ENCODE measurements around the gene CELF3. TPM values are rescaled to one million over a fixed set of nuclear protein-coding genes. Genes with fewer than 3 reads are reported as not detected.
A peak's percentile ranks its signal among the peaks of the same experiment; 100 is the strongest.

CELF3 gene
- total and polyA plus RNA-seq, 3 experiments from 2014 or later, result not detected

DNA sequence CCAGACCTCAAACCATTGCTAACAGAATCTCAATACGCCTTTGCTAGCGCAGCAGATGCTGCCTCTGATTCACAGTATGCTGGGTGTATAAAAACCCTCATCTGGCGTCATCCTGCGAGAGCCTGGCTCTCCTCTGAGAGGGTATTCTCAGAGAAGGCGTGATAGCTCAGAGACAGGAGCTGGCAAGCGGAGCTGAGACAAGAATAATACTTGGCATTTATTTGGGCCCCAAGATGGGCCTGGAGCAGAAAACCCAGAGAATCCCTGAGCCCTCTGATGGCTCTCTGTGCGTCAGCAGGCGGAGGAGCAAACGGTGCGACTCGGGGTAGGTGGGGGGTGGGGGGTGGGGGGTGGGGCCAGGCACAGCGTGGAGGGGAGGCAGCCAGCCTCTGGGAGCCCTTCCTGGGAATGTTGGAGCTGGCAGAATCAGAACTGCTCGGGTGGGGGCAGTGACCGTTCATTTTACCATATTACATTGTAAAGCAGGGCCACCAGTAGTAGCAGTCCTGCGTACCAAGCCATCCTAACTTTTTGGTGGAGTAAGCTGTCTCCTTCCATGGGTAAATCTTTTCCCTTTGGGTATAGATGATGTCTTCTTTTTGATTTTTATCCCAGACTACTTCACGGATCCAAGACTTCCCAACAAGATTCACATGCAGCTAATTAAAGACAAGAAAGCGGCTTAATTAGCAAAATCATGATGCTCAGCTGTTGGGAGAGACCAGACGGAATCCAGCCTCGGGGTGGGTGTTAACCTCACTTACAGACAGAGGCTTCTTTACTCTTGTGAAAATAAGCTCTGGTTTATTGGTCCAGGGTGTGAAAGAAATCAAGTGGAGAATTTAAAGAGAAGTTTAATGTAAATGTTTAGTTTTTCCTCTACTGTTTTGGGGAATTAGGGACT, 11.8 kb upstream of the CELF3 start:
- Histone ChIP-seq H3K27me3 (ENCODE audit: insufficient read depth, low read length, poor library complexity, severe bottlenecking) (peaks cover 16% of the 10 kb centered on the region), H3K4me1 (ENCODE audit: insufficient read depth, low read length) (no peaks in the 10 kb centered on the region), H3K36me3 (ENCODE audit: insufficient read depth, low read length) (no peaks in the 10 kb centered on the region), H3K4me3 (ENCODE audit: low read length) (no peak overlapping the region), H3K9me3 (ENCODE audit: low read length) (no peaks in the 10 kb centered on the region), H3K27ac (ENCODE audit: low read depth, low read length) (no peak overlapping the region)
- CTCF ChIA-PET, result no interaction called here
- H3K4me1 Mint-ChIP-seq, result no peaks in the 10 kb centered on the region
- peaks cover 52 to 84% of the 10 kb centered on the region in 2 donors for H3K27me3 Mint-ChIP-seq
- H3K9me3 Mint-ChIP-seq, result peaks cover 0 to 3% (median 0%) of the 10 kb centered on the region in 5 donors
- H3K36me3 Mint-ChIP-seq, result no peaks in the 10 kb centered on the region
- H3K4me3 Mint-ChIP-seq, result no peak overlapping the region
- peak overlapping the region in 1 of 8 donors; percentile 66 for H3K27ac Mint-ChIP-seq
- POLR2A ChIA-PET, result no interaction called here
- no peak for DNase-seq

DNA sequence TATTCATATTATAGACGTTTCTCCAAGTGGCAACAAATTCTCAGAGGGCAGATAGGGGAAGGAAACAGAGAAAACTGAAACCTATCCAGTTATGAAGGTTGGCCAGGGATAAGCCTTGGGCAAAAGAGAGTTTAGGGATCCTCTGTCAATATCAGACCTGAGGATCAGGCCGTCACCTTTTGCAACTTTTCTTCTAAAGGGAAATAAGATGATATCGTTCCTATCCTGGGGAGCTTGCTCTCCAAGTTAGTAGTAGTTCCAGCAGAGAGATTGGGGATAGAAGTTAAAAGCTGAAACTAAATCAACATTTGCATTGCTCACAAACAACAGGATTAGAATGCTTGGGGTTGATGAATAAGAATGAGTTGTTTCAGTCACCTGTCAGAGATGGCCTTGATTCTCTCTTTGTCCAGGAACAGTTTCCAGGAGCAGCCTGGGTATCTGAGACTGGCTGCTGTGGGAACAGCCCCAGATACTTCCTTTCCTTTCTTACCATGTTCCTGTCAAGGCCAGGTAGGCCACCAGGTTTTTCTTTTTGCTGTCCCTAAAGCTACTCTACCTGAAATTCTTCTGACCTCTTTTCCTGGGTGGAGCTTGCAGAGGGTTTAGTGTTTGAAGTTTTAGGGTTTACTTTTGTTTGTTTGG, 7.2 kb upstream of the CELF3 start:
- DNase-seq, result no peak
- Histone ChIP-seq H3K27ac (ENCODE audit: low read depth, low read length) (no peak overlapping the region), H3K27me3 (ENCODE audit: insufficient read depth, low read length, poor library complexity, severe bottlenecking) (peaks cover 26% of the 10 kb centered on the region), H3K4me3 (ENCODE audit: low read length) (no peak overlapping the region), H3K9me3 (ENCODE audit: low read length) (no peaks in the 10 kb centered on the region), H3K4me1 (ENCODE audit: insufficient read depth, low read length) (peaks cover 19% of the 10 kb centered on the region), H3K36me3 (ENCODE audit: insufficient read depth, low read length) (no peaks in the 10 kb centered on the region)
- POLR2A ChIA-PET, result no interaction called here
- H3K36me3 Mint-ChIP-seq, result no peaks in the 10 kb centered on the region
- H3K4me1 Mint-ChIP-seq, result peaks cover 19 to 21% (median 20%) of the 10 kb centered on the region in 3 donors
- H3K27me3 Mint-ChIP-seq, result peaks cover 35 to 63% of the 10 kb centered on the region in 2 donors
- CTCF ChIA-PET, result no interaction called here
- H3K4me3 Mint-ChIP-seq, result no peak overlapping the region
- H3K27ac Mint-ChIP-seq, result no peak overlapping the region
- H3K9me3 Mint-ChIP-seq, result peaks cover 0 to 3% (median 0%) of the 10 kb centered on the region in 5 donors

GRCh38 chr1:151721788-151722510, 5.3 kb upstream of the CELF3 start:
- Mint-ChIP-seq H3K27ac (no peak overlapping the region), H3K27me3 (peaks cover 43 to 65% of the 10 kb centered on the region in 2 donors), H3K4me1 (peaks cover 21 to 32% (median 28%) of the 10 kb centered on the region in 3 donors), H3K9me3 (peaks cover 0 to 4% (median 0%) of the 10 kb centered on the region in 5 donors), H3K36me3 (no peaks in the 10 kb centered on the region), H3K4me3 (peak overlapping the region; percentile 64 to 90 (median 67))
- Histone ChIP-seq H3K27ac (ENCODE audit: low read depth, low read length) (no peak overlapping the region), H3K27me3 (ENCODE audit: insufficient read depth, low read length, poor library complexity, severe bottlenecking) (peaks cover 32% of the 10 kb centered on the region), H3K36me3 (ENCODE audit: insufficient read depth, low read length) (no peaks in the 10 kb centered on the region), H3K4me1 (ENCODE audit: insufficient read depth, low read length) (peaks cover 25% of the 10 kb centered on the region), H3K9me3 (ENCODE audit: low read length) (no peaks in the 10 kb centered on the region), H3K4me3 (ENCODE audit: low read length) (peak overlapping the region; percentile 56)
- no peak for DNase-seq
- ChIA-PET POLR2A (interaction anchor here (1.2 kb wide), 1 partner anchor 748 kb away, joined by 3 read pairs; no protein-coding TSS in a partner anchor), CTCF (interaction anchor here (1.3 to 1.9 kb wide), 2 partner anchors 41 to 128 kb away, joined by 4 to 5 read pairs; no protein-coding TSS in a partner anchor)

- Mint-ChIP-seq H3K4me1 (peaks cover 24 to 36% (median 33%) of the 10 kb centered on the region in 3 donors), H3K4me3 (peak within 1 kb of the TSS; percentile 65 to 90 (median 79)), H3K36me3 (no peaks in the 10 kb centered on the region), H3K27ac (peak within 1 kb of the TSS; percentile 1 to 93 (median 61)), H3K27me3 (peaks cover 44 to 62% of the 10 kb centered on the region in 2 donors), H3K9me3 (peaks cover 0 to 4% (median 0%) of the 10 kb centered on the region in 5 donors)
- Histone ChIP-seq H3K36me3 (ENCODE audit: insufficient read depth, low read length) (no peaks in the 10 kb centered on the region), H3K9me3 (ENCODE audit: low read length) (no peaks in the 10 kb centered on the region), H3K27ac (ENCODE audit: low read depth, low read length) (no peak within 1 kb of the TSS), H3K4me1 (ENCODE audit: insufficient read depth, low read length) (peaks cover 28% of the 10 kb centered on the region), H3K27me3 (ENCODE audit: insufficient read depth, low read length, poor library complexity, severe bottlenecking) (peaks cover 35% of the 10 kb centered on the region), H3K4me3 (ENCODE audit: low read length) (peak within 1 kb of the TSS; percentile 64)
- DNase-seq, result peak; percentile 20 to 65 (median 39)
- ChIA-PET CTCF (interaction anchor here (1.0 to 1.9 kb wide), 3 partner anchors 14 to 127 kb away, joined by 4 to 6 read pairs (median 5); no protein-coding TSS in a partner anchor), POLR2A (interaction anchor here (1.2 kb wide), 1 partner anchor 748 kb away, joined by 3 read pairs; no protein-coding TSS in a partner anchor)
These were observed 4.6 kb upstream of the CELF3 start, which contains the start of gene RIIAD1 for GRCh38 chr1:151720974-151721787. Gene RIIAD1 (plus strand): TSS chr1:151721522. CDS start chr1:151721537, 15 bp downstream.

- Mint-ChIP-seq H3K36me3 (no peaks in the 10 kb centered on the region), H3K4me3 (peak overlapping the region; percentile 61 to 90 (median 79)), H3K9me3 (peaks cover 0 to 1% (median 0%) of the 10 kb centered on the region in 5 donors), H3K27ac (peak overlapping the region in 7 of 8 donors; percentile 1 to 93 (median 54)), H3K4me1 (peaks cover 24 to 36% (median 35%) of the 10 kb centered on the region in 3 donors), H3K27me3 (peaks cover 42 to 62% of the 10 kb centered on the region in 2 donors)
- no peak overlapping the region for H3K27ac ChIP-seq (ENCODE audit: low read depth, low read length)
- peaks cover 28% of the 10 kb centered on the region for H3K4me1 ChIP-seq (ENCODE audit: insufficient read depth, low read length)
- peak overlapping the region; percentile 64 for H3K4me3 ChIP-seq (ENCODE audit: low read length)
- H3K36me3 ChIP-seq (ENCODE audit: insufficient read depth, low read length), result no peaks in the 10 kb centered on the region
- no peaks in the 10 kb centered on the region for H3K9me3 ChIP-seq (ENCODE audit: low read length)
- ChIA-PET CTCF (interaction anchor here (1.0 to 1.2 kb wide), 2 partner anchors 14 to 127 kb away, joined by 5 to 6 read pairs; no protein-coding TSS in a partner anchor), POLR2A (interaction anchor here (1.2 kb wide), 1 partner anchor 747 kb away, joined by 3 read pairs; no protein-coding TSS in a partner anchor)
- DNase-seq, result no peak
- peaks cover 29% of the 10 kb centered on the region for H3K27me3 ChIP-seq (ENCODE audit: insufficient read depth, low read length, poor library complexity, severe bottlenecking)
These were observed 4.0 kb upstream of the CELF3 start for GRCh38 chr1:151720554-151720953.

- Histone ChIP-seq H3K27me3 (ENCODE audit: insufficient read depth, low read length, poor library complexity, severe bottlenecking) (peaks cover 29% of the 10 kb centered on the region), H3K36me3 (ENCODE audit: insufficient read depth, low read length) (no peaks in the 10 kb centered on the region), H3K27ac (ENCODE audit: low read depth, low read length) (no peak overlapping the region), H3K4me3 (ENCODE audit: low read length) (no peak overlapping the region), H3K4me1 (ENCODE audit: insufficient read depth, low read length) (peaks cover 28% of the 10 kb centered on the region), H3K9me3 (ENCODE audit: low read length) (no peaks in the 10 kb centered on the region)
- peak overlapping the region; percentile 36 to 90 (median 46) for H3K4me3 Mint-ChIP-seq
- H3K27ac Mint-ChIP-seq, result peak overlapping the region in 3 of 8 donors; percentile 1 to 26 (median 20)
- ChIA-PET POLR2A (no interaction called here), CTCF (interaction anchor here (1.0 kb wide), 1 partner anchor 15 kb away, joined by 5 read pairs; no protein-coding TSS in a partner anchor)
- H3K9me3 Mint-ChIP-seq, result peaks cover 0 to 1% (median 0%) of the 10 kb centered on the region in 5 donors
- H3K27me3 Mint-ChIP-seq, result peaks cover 43 to 62% of the 10 kb centered on the region in 2 donors
- no peak for DNase-seq
- no peaks in the 10 kb centered on the region for H3K36me3 Mint-ChIP-seq
- peaks cover 24 to 36% (median 35%) of the 10 kb centered on the region in 3 donors for H3K4me1 Mint-ChIP-seq
These were observed 3.5 kb upstream of the CELF3 start for GRCh38 chr1:151720125-151720524.

DNA sequence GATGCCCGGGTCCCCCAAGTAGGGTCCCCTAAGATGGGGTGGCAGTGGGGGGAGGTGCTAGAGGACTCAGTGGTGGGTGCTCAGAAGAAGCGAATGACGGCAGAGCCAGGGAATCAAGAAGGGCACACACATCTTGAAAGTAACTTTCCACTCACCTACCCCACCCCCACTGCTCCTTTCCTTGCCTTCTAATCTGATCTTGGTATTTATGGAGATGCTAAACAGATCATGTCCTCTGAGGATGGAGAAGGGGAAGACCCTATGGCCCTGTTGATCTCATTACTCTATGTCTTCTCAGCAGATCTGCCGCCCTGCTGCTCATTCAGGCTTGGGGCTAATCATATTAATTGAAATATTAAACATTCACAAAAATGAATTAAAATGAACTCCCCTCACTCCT, 2.1 kb upstream of the CELF3 start:
- Histone ChIP-seq H3K4me1 (ENCODE audit: insufficient read depth, low read length) (peaks cover 28% of the 10 kb centered on the region), H3K9me3 (ENCODE audit: low read length) (no peaks in the 10 kb centered on the region), H3K36me3 (ENCODE audit: insufficient read depth, low read length) (no peaks in the 10 kb centered on the region), H3K27ac (ENCODE audit: low read depth, low read length) (no peak overlapping the region), H3K27me3 (ENCODE audit: insufficient read depth, low read length, poor library complexity, severe bottlenecking) (peaks cover 21% of the 10 kb centered on the region), H3K4me3 (ENCODE audit: low read length) (no peak overlapping the region)
- Mint-ChIP-seq H3K4me1 (peaks cover 24 to 36% (median 35%) of the 10 kb centered on the region in 3 donors), H3K27ac (no peak overlapping the region), H3K27me3 (peaks cover 43 to 66% of the 10 kb centered on the region in 2 donors), H3K4me3 (no peak overlapping the region), H3K36me3 (no peaks in the 10 kb centered on the region), H3K9me3 (peaks cover 0 to 1% (median 0%) of the 10 kb centered on the region in 5 donors)
- CTCF ChIA-PET, result no interaction called here
- no peak for DNase-seq
- POLR2A ChIA-PET, result no interaction called here

All from CD8-positive, alpha-beta memory T cell (primary cell).